Heart left ventricle (tissue), 16 donors: ENCODE results near the gene XIRP1. TPM values are rescaled to one million over a fixed set of nuclear protein-coding genes. Genes with fewer than 3 reads are reported as not detected.

Source experiments
- ATAC-seq, 4 donors: fragments of 200-7000 bp; cut with Tn5 transposase; one replicate each; pipeline ENCODE4 v1.9.1; 2020 to 2022; ENCODE audit warnings: moderate library complexity in 4 of 4, mild to moderate bottlenecking in 3 of 4, moderate number of reproducible peaks in 1 of 4
- DNase-seq, 5 donors: peaks; one replicate each; pipeline ENCODE4 v3.0.0-alpha.2; 2020
- H3K27ac ChIP-seq, 12 donors: fragments of 200-600 bp; sonication (generic) in 4 of 12; one replicate each; pipeline versions ENCODE4 v1.5.0 to v1.8.0; 2016 to 2022; ENCODE audit warnings: mild to moderate bottlenecking in 2 of 12
- H3K27me3 ChIP-seq, 9 donors: fragments of 200-600 bp; sonication (generic) in 2 of 9; one replicate each; pipeline versions ENCODE4 v1.5.1 to v1.8.0; 2016 to 2022; ENCODE audit warnings: mild to moderate bottlenecking in 3 of 9
- H3K36me3 ChIP-seq, 9 donors: fragments of 200-600 bp; sonication (generic) in 2 of 9; one replicate each; pipeline versions ENCODE4 v1.5.0 to v1.8.0; 2018 to 2022; ENCODE audit warnings: mild to moderate bottlenecking in 2 of 9
- H3K4me1 ChIP-seq, 12 donors: fragments of 200-600 bp; sonication (generic) in 4 of 12; one replicate each; pipeline versions ENCODE4 v1.5.0 to v1.8.0; 2016 to 2022; ENCODE audit warnings: mild to moderate bottlenecking in 3 of 12
- H3K4me3 ChIP-seq, 12 donors: fragments of 200-600 bp; sonication (generic) in 4 of 12; one replicate each; pipeline versions ENCODE4 v1.5.0 to v1.8.0; 2017 to 2022; ENCODE audit warnings: mild to moderate bottlenecking in 9 of 12, moderate library complexity in 4 of 12
- H3K9me3 ChIP-seq, 12 donors: fragments of 200-600 bp; sonication (generic) in 4 of 12; one replicate each; pipeline versions ENCODE4 v1.5.0 to v1.8.0; 2016 to 2022; ENCODE audit warnings: mild to moderate bottlenecking in 1 of 12
- CTCF ChIP-seq, 12 donors: fragments of 200-600 bp; sonication (generic) in 4 of 12; IDR thresholded peaks; one replicate each; pipeline versions ENCODE4 v1.5.0 to v1.8.0; 2018 to 2022; ENCODE audit warnings: antibody characterized with exemption in 12 of 12, mild to moderate bottlenecking in 5 of 12
- POLR2A ChIP-seq, 2 donors: fragments of 450-650 bp; IDR thresholded peaks; one replicate each; pipeline ENCODE4 v1.6.1; 2017; ENCODE audit warnings: antibody characterized with exemption in 2 of 2, mild to moderate bottlenecking in 2 of 2, moderate library complexity in 2 of 2
- WGBS, 4 donors: extraction: QIAGEN DNeasy Blood & Tissue Kit in 2 of 4; methylation state at CpG; one replicate each; pipeline versions ENCODE4 v1.1.5 to v1.1.7; 2013 to 2018; 5-methylcytosine and 5-hydroxymethylcytosine counted together
- intact Hi-C, 10 donors: fragments of 100-400 bp; cut with DNase I; formaldehyde crosslinking; loops; one replicate each; pipeline versions ENCODE4 v1.11.1 to v1.14.2; 2022
- polyA plus RNA-seq, 2 donors: library from polyadenylated mRNA; stranded (reverse); fragments of 200-250 nt; gene quantifications; one replicate each; pipeline ENCODE4 v1.2.3, GENCODE V29; 2013
- total RNA-seq, 9 donors: library from RNA; depleted of rRNA in 2 of 9; stranded (reverse); fragments of >200 nt in 2 of 9; fragmentation: NEBNext Ultra II Directional in 3 of 9; extraction: Animal tissue kit (Norgen Biotek cat#: 25700) in 3 of 9; gene quantifications; one replicate each; pipeline versions ENCODE4 v1.1.0 to v1.2.4, GENCODE V29; 2016 to 2023
- donor health status: ischemic (EF 13 %, LVEDD 7.1; RV severe dilation, severe dysfunction).
- donor health status: healthy with polysubstance abuse.
- donor health status: DM: no; HTN: yes; CAD: no.
- donor health status: DM: no; HTN: no; CAD: no.
- donor health status: ischemic (EF 25% LVEDD 6.9; RV normal size, moderate dysfunction).
- donor health status: ischemic (EF 25% LVEDD 5.7; RV mildly dilated, moderate dysfunction).
- donor health status: healthy.
- donor health status: DM: yes; HTN: yes; CAD: no.
- donor health status: ischemic (EF 35%, LVEDD 5.7; RV mildly dilated, moderate dysfunction).
- donor health status: nonischemic (EF 11% LVEDD 7.7; RV severe dilation, severe dysfunction).
- donor health status: DM: yes; HTN: yes; CAD: no.
- donor health status: PGD.
- donor health status: ischemic (EF 29% LVEDD 5.4; RV normal size, mild dysfunction).
- donor health status: nonischemic (EF 23%, LVEDD 6.1; RV moderate dilation, normal function).

XIRP1 gene
- total and polyA plus RNA-seq, 11 donors, result 293 to 1,122 (median 530) TPM

DNA sequence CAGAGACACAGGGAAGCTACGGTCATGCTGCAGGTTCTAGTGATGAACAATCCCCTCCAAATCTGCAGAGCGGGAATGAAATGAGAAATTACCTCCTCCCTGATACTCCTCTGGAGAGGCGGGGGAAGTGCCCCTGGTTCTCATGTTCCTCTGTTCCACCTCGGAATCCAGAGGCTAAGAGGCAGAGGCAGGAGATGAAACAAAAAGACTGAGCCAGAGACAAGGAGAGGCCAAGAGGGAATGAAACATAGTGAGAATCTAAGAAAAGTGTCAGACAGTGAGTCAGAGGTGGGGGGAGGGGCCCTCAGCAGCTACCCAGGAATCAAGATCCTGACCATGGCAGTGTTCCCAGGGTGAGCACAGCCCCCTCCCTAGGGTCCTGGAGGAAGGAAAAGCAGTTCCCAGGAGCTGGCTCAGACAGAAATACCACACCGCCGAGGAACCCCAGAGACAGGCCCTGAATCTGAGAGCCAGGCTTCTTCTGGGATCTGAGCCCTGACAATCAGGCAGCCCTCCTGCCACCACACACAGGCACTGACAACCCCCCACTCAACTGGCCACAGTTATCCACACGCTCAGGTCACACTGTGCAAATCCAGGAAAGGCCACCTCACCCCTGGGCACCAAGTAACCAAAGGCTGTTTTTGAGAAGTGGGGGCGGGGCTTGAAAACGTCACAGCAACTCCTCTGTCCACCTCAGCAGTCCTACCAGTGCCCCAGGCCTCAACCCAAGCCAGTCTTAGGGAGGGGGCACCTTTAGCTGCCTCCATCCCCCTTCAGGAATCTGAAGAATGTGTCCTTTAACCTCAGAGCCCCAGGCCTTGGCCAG, 41.4 kb downstream of the XIRP1 start:
- no peaks in the 10 kb centered on the region for H3K9me3 ChIP-seq
- H3K36me3 ChIP-seq, result peaks cover 0 to 6% (median 5%) of the 10 kb centered on the region in 9 donors
- intact Hi-C loops, result loop anchor here in 1 of 10 donors (2.0 kb wide), 1 partner anchor 16 kb away; no protein-coding TSS in a partner anchor
- 22 to 47% (median 35%) methylated on average over 4 to 9 of the region's 9 CpGs for WGBS, 4 donors
- peak overlapping the region; percentile 97 to 100 (median 99) for H3K27ac ChIP-seq
- peak overlapping the region; percentile 73 to 99 (median 95) for H3K4me3 ChIP-seq
- DNase-seq, result peak; percentile 87 to 93 (median 91)
- peak; percentile 13 to 52 (median 27) for ATAC-seq
- peaks cover 32 to 77% (median 66%) of the 10 kb centered on the region in 12 donors for H3K4me1 ChIP-seq
- peak in 1 of 2 donors; percentile 51 for TF ChIP-seq POLR2A (IDR thresholded peaks at IDR 0.05)
- TF ChIP-seq CTCF (IDR thresholded peaks at IDR 0.05), result no peak
- no peaks in the 10 kb centered on the region for H3K27me3 ChIP-seq

GRCh38 chr3:39150148-39150802, 42.1 kb downstream of the XIRP1 start:
- Histone ChIP-seq H3K27ac (peak overlapping the region; percentile 97 to 100 (median 99)), H3K27me3 (no peaks in the 10 kb centered on the region), H3K4me3 (peak overlapping the region in 11 of 12 donors; percentile 6 to 99 (median 94)), H3K4me1 (peaks cover 32 to 83% (median 71%) of the 10 kb centered on the region in 12 donors), H3K9me3 (no peaks in the 10 kb centered on the region), H3K36me3 (peaks cover 0 to 14% (median 12%) of the 10 kb centered on the region in 9 donors)
- peak in 1 of 5 donors; percentile 37 for DNase-seq
- TF ChIP-seq CTCF (IDR thresholded peaks at IDR 0.05) (peak in 4 of 12 donors; percentile 8 to 13 (median 10)), POLR2A (IDR thresholded peaks at IDR 0.05) (no peak)
- intact Hi-C loops, result loop anchor here in 1 of 10 donors (2.0 kb wide), 1 partner anchor 15 kb away; no protein-coding TSS in a partner anchor
- WGBS, 4 donors, result 17 to 48% (median 35%) methylated on average over 5 of the region's 5 CpGs
- ATAC-seq, result no peak

GRCh38 chr3:39149498-39150147, 42.8 kb downstream of the XIRP1 start:
- intact Hi-C loops, result loop anchor here in 2 of 10 donors (2.0 to 5.0 kb wide), 2 partner anchors 15 to 42 kb away; partner anchors contain the start of genes GORASP1 (in 1 of the 2) and TTC21A (in 1 of the 2)
- ATAC-seq, result no peak
- Histone ChIP-seq H3K36me3 (peaks cover 0 to 20% (median 19%) of the 10 kb centered on the region in 9 donors), H3K4me1 (peaks cover 32 to 83% (median 71%) of the 10 kb centered on the region in 12 donors), H3K27ac (peak overlapping the region in 10 of 12 donors; percentile 97 to 100 (median 100)), H3K9me3 (no peaks in the 10 kb centered on the region), H3K4me3 (peak overlapping the region in 4 of 12 donors; percentile 84 to 99 (median 97)), H3K27me3 (no peaks in the 10 kb centered on the region)
- DNase-seq, result no peak
- TF ChIP-seq POLR2A (IDR thresholded peaks at IDR 0.05) (no peak), CTCF (IDR thresholded peaks at IDR 0.05) (no peak)
- 73 to 91% (median 85%) methylated on average over 3 of the region's 3 CpGs for WGBS, 4 donors
